Neural progenitor cell (in vitro differentiated cells): ENCODE data around the gene OGFOD2. TPM values are rescaled to one million over a fixed set of nuclear protein-coding genes. Genes with fewer than 3 reads are reported as not detected.

Experiments
- DNase-seq: peaks from one replicate; pipeline ENCODE4 v3.0.0-alpha.2; 2016; ENCODE audit warnings: low spot score
- H2AFZ ChIP-seq: fragments of 200-600 bp; sonication (generic); replicated peaks from 2 replicates; pipeline ENCODE4 v1.6.1; 2016; ENCODE audit warnings: antibody characterized with exemption
- H3F3A ChIP-seq: fragments of 200-600 bp; sonication (generic); 2 replicates; pipeline ENCODE4 v1.6.1; 2016; ENCODE audit warnings: antibody characterized with exemption, low read depth
- H3K27ac ChIP-seq: fragments of 200-600 bp; sonication (generic); 2 replicates; pipeline ENCODE4 v1.5.1; 2016; ENCODE audit warnings: mild to moderate bottlenecking
- H3K27me3 ChIP-seq: fragments of 200-600 bp; sonication (generic); 2 replicates; pipeline ENCODE4 v1.6.1; 2016; ENCODE audit warnings: mild to moderate bottlenecking, moderate library complexity
- H3K36me3 ChIP-seq: fragments of 200-600 bp; sonication (generic); 2 replicates; pipeline ENCODE4 v1.5.1; 2016
- H3K4me1 ChIP-seq: fragments of 200-600 bp; sonication (generic); 2 replicates; pipeline ENCODE4 v1.6.1; 2016; ENCODE audit warnings: mixed run types
- H3K4me2 ChIP-seq: fragments of 200-600 bp; sonication (generic); 2 replicates; pipeline ENCODE4 v1.6.1; 2016
- H3K4me3 ChIP-seq: fragments of 200-600 bp; sonication (generic); 2 replicates; pipeline ENCODE4 v1.5.1; 2016
- H3K79me2 ChIP-seq: fragments of 200-600 bp; sonication (generic); 2 replicates; pipeline ENCODE4 v1.6.1; 2016; ENCODE audit warnings: low read depth
- H3K9ac ChIP-seq: fragments of 200-600 bp; sonication (generic); 2 replicates; pipeline ENCODE4 v1.6.1; 2016
- H3K9me3 ChIP-seq: fragments of 200-600 bp; sonication (generic); 2 replicates; pipeline ENCODE4 v1.5.1; 2016; ENCODE audit warnings: low read depth
- H4K20me1 ChIP-seq: fragments of 200-600 bp; sonication (generic); 2 replicates; pipeline ENCODE4 v1.6.1; 2016; ENCODE audit warnings: low read depth
- H3K27ac Mint-ChIP-seq: 3 replicates; pipeline ENCODE4 v1.8.0; 2021; ENCODE audit warnings: mixed read lengths
- H3K27me3 Mint-ChIP-seq: 2 replicates; pipeline ENCODE4 v1.8.0; 2022; ENCODE audit warnings: low read depth, mild to moderate bottlenecking, inconsistent platforms, moderate library complexity, mixed read lengths; ENCODE audit not compliant: insufficient read depth
- H3K36me3 Mint-ChIP-seq: 3 replicates; pipeline ENCODE4 v1.8.0; 2021; ENCODE audit warnings: mixed read lengths
- H3K4me1 Mint-ChIP-seq: 3 replicates; pipeline ENCODE4 v1.8.0; 2021; ENCODE audit warnings: mixed read lengths
- H3K4me3 Mint-ChIP-seq: 3 replicates; pipeline ENCODE4 v1.8.0; 2021; ENCODE audit warnings: mild to moderate bottlenecking, moderate library complexity, mixed read lengths
- H3K9me3 Mint-ChIP-seq: 3 replicates; pipeline ENCODE4 v1.8.0; 2020; ENCODE audit warnings: mixed read lengths
- CTCF ChIP-seq: fragments of 200-600 bp; sonication (generic); IDR thresholded peaks from 2 replicates; pipeline ENCODE4 v1.5.1; 2017; ENCODE audit warnings: antibody characterized with exemption, mild to moderate bottlenecking
- EZH2 ChIP-seq: fragments of 200-600 bp; sonication (generic); IDR thresholded peaks from 2 replicates; pipeline ENCODE4 v1.6.1; 2017; ENCODE audit warnings: antibody characterized with exemption, mild to moderate bottlenecking, moderate library complexity
- EZH2phosphoT487 ChIP-seq: fragments of 200-600 bp; sonication (generic); IDR thresholded peaks from 2 replicates; pipeline ENCODE4 v1.6.1; 2017; ENCODE audit warnings: antibody characterized with exemption
- total RNA-seq: library from RNA; depleted of rRNA; stranded (reverse); fragments of >200 nt; gene quantifications from 2 replicates; pipeline ENCODE4 v1.2.3, GENCODE V29; 2015; ENCODE audit warnings: low replicate concordance

Gene OGFOD2
- total RNA-seq, 1 donor from 2014 or later: 9.9 TPM

DNA sequence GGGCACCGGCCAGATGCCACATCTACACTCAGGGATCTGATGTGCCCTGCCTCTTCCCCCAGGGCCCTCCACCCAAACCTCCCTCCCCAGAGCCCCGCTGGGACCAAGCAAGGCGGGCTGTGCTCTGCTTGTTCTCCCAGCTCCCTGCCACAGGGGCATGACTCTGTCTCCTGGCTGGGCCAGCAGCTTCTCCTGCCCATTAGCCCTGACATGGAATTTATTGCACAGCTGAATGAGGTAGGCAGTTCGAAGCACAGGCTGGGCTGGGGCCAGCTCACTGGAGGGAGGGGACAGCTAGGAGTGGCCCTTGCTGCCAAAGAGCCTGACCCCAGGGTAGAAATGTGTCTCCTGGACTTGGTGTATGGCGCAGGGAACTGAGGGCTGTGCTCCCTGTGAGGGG lies 47.8 kb downstream of the OGFOD2 start:
- Histone ChIP-seq H3K4me3 (no peak overlapping the region), H3K9ac (no peak overlapping the region), H3K4me2 (no peak overlapping the region), H4K20me1 (no peaks in the 10 kb centered on the region), H3F3A (no peaks in the 10 kb centered on the region), H3K9me3 (no peaks in the 10 kb centered on the region), H3K36me3 (no peaks in the 10 kb centered on the region), H2AFZ (no peak overlapping the region), H3K79me2 (no peaks in the 10 kb centered on the region), H3K27ac (no peak overlapping the region), H3K4me1 (peaks cover 1% of the 10 kb centered on the region), H3K27me3 (no peaks in the 10 kb centered on the region)
- Mint-ChIP-seq H3K4me3 (no peak overlapping the region), H3K27ac (no peak overlapping the region), H3K4me1 (peaks cover 1% of the 10 kb centered on the region), H3K9me3 (no peaks in the 10 kb centered on the region), H3K36me3 (no peaks in the 10 kb centered on the region), H3K27me3 (peaks cover 2% of the 10 kb centered on the region)
- DNase-seq: no peak
- no peak for TF ChIP-seq CTCF
- TF ChIP-seq EZH2phosphoT487: no peak
- TF ChIP-seq EZH2: no peak

DNA sequence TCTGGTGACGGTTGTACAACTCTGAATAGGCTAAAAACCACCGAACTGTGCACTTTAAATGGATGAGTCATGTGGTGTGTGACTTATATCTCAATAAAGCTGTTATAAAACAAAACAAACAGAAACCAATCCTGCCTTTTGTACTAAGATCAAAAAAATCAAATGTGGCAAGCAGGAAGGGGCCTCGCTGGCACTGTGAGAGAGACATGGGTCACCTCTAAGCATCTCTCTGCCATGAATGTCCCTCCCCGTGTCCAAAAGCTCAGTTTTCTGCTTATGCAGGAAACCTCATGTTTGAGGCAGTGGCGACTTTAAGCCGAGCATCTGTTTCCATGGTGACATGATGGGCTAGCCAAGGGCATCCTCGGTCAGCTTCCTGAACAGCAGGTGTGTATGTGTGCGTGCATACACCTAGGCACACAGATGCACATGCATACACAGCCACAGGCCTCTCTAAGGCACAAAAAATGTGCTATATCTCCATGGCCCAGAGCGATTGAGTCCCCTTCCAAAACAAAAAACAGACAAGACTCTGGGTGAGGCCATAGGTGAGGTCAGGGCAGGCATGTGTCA lies 49.9 kb downstream of the OGFOD2 start:
- H3K27ac Mint-ChIP-seq: no peak overlapping the region
- no peak for DNase-seq

DNA sequence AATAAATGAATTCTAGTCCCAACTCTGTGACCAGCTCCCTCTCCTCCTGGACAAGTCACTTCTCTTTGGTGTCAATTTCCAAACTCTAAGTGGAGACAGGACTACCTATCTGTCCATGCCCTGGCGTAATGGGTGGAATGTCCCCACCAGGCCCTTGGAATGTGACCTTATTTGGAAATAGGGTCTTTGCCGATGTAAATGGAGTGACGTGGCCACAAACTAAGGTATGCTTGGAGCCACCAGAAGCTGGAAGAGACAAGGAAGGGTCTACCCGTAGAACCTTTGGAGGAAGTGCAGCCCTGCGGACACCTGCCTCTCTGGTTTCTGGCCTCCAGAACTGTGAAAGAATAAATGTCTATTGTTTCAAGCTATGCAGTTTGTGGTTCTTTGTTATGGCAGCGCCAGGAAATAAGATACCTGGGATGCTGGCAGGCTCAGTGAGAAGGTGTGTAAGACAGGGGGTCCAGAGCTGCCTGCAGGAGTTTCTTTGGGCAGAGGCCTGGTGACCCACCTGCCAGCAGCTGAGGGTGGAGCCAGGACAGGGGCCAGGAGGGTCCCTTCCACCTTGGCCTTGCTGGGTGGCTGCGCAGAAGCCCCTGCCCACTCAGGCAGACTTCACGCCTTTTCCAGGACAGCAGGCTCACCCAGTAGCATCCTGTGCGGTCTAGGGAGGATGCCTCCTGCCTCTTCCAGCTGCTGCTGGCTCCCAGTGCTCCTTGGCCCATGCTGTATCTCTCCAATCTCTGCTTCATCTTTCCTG lies 51.2 kb downstream of the OGFOD2 start:
- H3K9me3 Mint-ChIP-seq: no peaks in the 10 kb centered on the region
- H3K27ac Mint-ChIP-seq: no peak overlapping the region
- Histone ChIP-seq H3K27ac (no peak overlapping the region), H3F3A (no peaks in the 10 kb centered on the region), H2AFZ (no peak overlapping the region), H3K4me1 (peaks cover 6% of the 10 kb centered on the region), H3K36me3 (no peaks in the 10 kb centered on the region), H3K27me3 (no peaks in the 10 kb centered on the region), H4K20me1 (no peaks in the 10 kb centered on the region), H3K9me3 (no peaks in the 10 kb centered on the region), H3K4me2 (no peak overlapping the region), H3K4me3 (no peak overlapping the region), H3K9ac (no peak overlapping the region), H3K79me2 (no peaks in the 10 kb centered on the region)
- H3K27me3 Mint-ChIP-seq: peaks cover 2% of the 10 kb centered on the region
- H3K4me1 Mint-ChIP-seq: peaks cover 6% of the 10 kb centered on the region
- no peak overlapping the region for H3K4me3 Mint-ChIP-seq
- DNase-seq: no peak
- TF ChIP-seq EZH2 (no peak), EZH2phosphoT487 (no peak), CTCF (no peak)
- H3K36me3 Mint-ChIP-seq: no peaks in the 10 kb centered on the region

More for the DNA sequence above, 49.9 kb downstream of the OGFOD2 start:
- Histone ChIP-seq H3F3A (no peaks in the 10 kb centered on the region), H3K4me3 (no peak overlapping the region), H2AFZ (no peak overlapping the region), H3K27me3 (no peaks in the 10 kb centered on the region), H4K20me1 (no peaks in the 10 kb centered on the region), H3K4me1 (peaks cover 6% of the 10 kb centered on the region), H3K9me3 (no peaks in the 10 kb centered on the region), H3K36me3 (no peaks in the 10 kb centered on the region), H3K79me2 (no peaks in the 10 kb centered on the region), H3K4me2 (no peak overlapping the region), H3K9ac (no peak overlapping the region), H3K27ac (no peak overlapping the region)
- Mint-ChIP-seq H3K4me1 (peaks cover 6% of the 10 kb centered on the region), H3K36me3 (no peaks in the 10 kb centered on the region), H3K27me3 (no peaks in the 10 kb centered on the region), H3K9me3 (no peaks in the 10 kb centered on the region), H3K4me3 (no peak overlapping the region)
- TF ChIP-seq EZH2: no peak
- no peak for TF ChIP-seq EZH2phosphoT487
- no peak for TF ChIP-seq CTCF
